ENCODE measurements around the gene TPMT.

TPMT gene

DNA sequence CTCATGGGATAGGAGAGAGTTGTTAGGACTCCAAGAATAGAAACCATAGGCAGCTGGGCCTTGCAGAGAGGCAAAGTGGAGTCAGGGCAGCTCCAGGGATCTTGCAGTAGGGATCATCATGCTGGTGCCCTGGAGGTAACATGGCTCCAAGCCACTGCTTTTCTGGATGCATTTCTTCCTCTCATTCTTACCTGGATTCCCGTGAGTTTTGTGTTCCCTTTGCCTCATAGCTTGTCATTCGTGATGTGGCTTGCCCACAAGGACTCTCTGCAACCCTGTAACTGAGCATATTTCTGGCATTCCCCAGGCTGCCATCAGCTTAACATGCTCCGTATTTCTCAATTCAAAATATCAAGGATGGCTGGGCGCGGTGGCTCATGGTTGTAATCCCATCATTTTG, 37.7 kb downstream of the TPMT start:
- no peak for DNase-seq (ENCODE audit: low read depth)

- no peak for DNase-seq (ENCODE audit: low read depth)
Observed at GRCh38 chr6:18115356-18115755, 39.5 kb downstream of the TPMT start.

GRCh38 chr6:18110162-18110561, 44.7 kb downstream of the TPMT start:
- no peak for DNase-seq (ENCODE audit: low read depth)

DNA sequence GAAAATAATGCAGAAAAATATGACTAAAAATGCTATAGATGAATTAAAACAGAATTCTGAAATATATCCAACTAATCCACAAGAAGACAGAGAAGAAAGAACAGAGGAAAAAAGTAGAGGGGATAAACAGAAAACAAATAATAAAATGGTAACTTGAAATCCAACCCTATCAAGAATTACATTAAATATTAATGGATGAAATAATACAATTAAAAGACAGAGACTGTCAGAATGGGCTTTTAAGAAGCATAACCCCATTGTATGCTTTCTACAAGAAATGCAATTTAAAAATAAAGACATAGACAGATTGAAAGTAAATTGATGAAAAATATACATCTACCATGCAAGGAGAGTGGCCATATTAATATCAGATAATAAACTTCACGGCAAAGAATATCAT, 47.8 kb downstream of the TPMT start:
- DNase-seq (ENCODE audit: low read depth) = no peak

GRCh38 chr6:18102783-18103509, 51.9 kb downstream of the TPMT start:
- no peak for DNase-seq (ENCODE audit: low read depth)

DNA sequence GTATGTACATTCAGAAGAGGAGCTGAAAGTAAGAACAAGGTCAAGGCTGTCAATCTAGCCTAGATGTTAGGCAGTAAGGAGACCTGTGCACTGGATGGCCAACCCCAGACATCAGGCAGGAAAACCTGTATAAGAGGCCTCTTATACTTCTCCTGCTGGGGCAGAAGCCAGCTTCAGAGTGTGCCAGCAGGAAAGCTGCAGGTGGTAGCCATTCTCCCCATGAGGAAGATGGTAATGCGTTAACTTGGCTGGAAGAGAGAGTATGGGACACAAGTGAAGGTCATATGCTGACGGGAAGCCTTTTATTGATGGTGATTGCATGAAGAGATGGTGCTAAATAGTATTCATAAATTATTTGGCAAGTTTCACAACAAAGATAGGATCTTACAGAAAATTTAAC, 53.0 kb downstream of the TPMT start:
- no peak for DNase-seq (ENCODE audit: low read depth)

DNA sequence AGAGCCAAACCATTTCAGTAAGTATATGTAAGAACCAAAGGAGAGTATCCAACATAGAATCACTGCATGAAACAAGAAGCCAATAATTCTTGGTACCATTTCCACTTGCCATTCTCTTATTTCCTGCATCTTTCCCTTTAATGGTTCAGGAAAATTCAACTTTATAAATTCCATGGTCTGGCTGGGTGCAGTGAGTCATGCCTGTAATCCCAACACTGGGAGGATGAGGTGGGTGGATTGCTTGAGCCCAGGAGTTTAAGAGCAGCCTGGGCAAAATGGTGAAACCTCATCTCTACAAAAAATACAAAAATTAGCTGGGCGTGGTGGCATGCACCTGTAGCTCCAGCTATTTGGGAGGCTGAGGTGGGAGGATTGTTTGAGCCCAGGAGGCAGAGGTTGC, 53.6 kb downstream of the TPMT start:
- DNase-seq (ENCODE audit: low read depth) = no peak

DNA sequence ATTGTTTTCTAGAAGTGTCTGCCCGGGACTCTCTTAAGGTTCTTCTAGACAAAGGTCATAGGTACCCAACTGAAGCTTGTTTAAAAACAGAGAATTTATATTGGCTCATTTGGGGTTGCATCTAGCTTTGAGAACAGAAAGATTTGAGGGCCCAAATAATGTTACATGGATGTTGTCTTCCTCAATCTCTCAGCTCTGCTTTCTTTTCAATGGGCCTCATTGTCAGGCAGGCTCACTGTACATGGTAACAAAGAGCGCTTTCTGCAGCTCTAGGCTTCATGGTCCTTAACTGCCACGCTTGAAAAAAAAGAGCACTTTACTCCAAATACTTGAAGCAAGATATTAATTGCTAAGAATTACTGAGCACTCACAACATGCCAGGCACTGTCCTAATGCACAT, 54.6 kb downstream of the TPMT start:
- DNase-seq (ENCODE audit: low read depth) = no peak

GRCh38 chr6:18099511-18099910, 55.4 kb downstream of the TPMT start:
- no peak for DNase-seq (ENCODE audit: low read depth)

DNA sequence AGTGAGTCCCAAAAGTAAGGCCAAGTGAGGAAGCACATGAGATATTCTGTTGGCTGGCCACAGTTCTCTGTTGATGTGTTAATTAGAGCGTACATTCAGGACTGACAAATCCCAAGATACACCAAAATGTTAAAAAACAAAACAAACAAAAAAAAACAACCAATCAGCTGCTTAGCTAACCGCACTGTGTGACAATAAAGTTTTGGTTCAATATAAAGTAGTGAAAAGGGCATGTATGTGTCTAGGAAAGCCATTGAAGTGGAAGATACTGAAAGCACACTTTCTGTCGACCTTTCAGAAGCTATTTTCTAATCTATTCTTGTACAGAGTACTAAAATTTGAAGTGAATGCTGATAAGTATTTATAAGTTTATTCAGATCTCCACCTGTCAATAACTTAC, 58.5 kb downstream of the TPMT start:
- DNase-seq (ENCODE audit: low read depth) = no peak

- DNase-seq (ENCODE audit: low read depth) = no peak
Observed at GRCh38 chr6:18091382-18091781, 63.5 kb downstream of the TPMT start.

- DNase-seq (ENCODE audit: low read depth) = no peak
Observed at GRCh38 chr6:18090349-18090786, 64.5 kb downstream of the TPMT start.

GRCh38 chr6:18088419-18089296, 66.2 kb downstream of the TPMT start:
- DNase-seq (ENCODE audit: low read depth) = no peak

GRCh38 chr6:18087396-18088165, 67.3 kb downstream of the TPMT start:
- no peak for DNase-seq (ENCODE audit: low read depth)

- DNase-seq (ENCODE audit: low read depth) = no peak
Observed at GRCh38 chr6:18081025-18081668, 73.7 kb downstream of the TPMT start.

- no peak for DNase-seq (ENCODE audit: low read depth)
Observed at GRCh38 chr6:18080544-18080943, 74.3 kb downstream of the TPMT start.

- DNase-seq (ENCODE audit: low read depth) = no peak
Observed at GRCh38 chr6:18078866-18079265, 76.0 kb downstream of the TPMT start.

Data from stimulated activated CD8-positive, alpha-beta memory T cell treated with anti-CD3 and anti-CD28 coated beads, Interleukin-15, amount 100 ng/mL, for 1 hour (primary cell).